ENCODE data around the gene NIT1. TPM values are rescaled to one million over a fixed set of nuclear protein-coding genes. Genes with fewer than 3 reads are reported as not detected.
A peak's percentile ranks its signal among the peaks of the same experiment; 100 is the strongest.

The NIT1 gene
- total and polyA plus RNA-seq, 9 of the 15 experiments (the other 6 are each of a cell fraction or from before 2014, with no cell fraction given): 18.4 to 76.0 (median 33.7) TPM

- TF ChIP-seq IRF1 (CRISPR knock-in tag; IDR thresholded peaks at IDR 0.05; ENCODE audit: borderline replicate concordance) (no peak), TEAD4 (IDR thresholded peaks at IDR 0.05; ENCODE audit: low read length) (peak; percentile 98), TEAD4 (CRISPR knock-in tag; IDR thresholded peaks at IDR 0.05; ENCODE audit: borderline replicate concordance) (no peak), ZNF398 (CRISPR knock-in tag; IDR thresholded peaks at IDR 0.05) (no peak), HDAC2 (IDR thresholded peaks at IDR 0.05) (peak; percentile 21; the same call in 1 of the 2 replicates), HCFC1 (IDR thresholded peaks at IDR 0.05; ENCODE audit: low read depth, low read length) (peak; percentile 53), ZNF57 (CRISPR knock-in tag; IDR thresholded peaks at IDR 0.05) (no peak), SIN3A (IDR thresholded peaks at IDR 0.05; ENCODE audit: borderline replicate concordance in 2 of 2, control insufficient read depth in 1 of 2, low read depth in 2 of 2, low read length in 2 of 2) (peak; percentile 55 to 62; a peak in 1 of 4 replicates), AFF1 (IDR thresholded peaks at IDR 0.05; ENCODE audit: low read depth in 1 of 2, partially characterized antibody in 2 of 2) (peak in 1 of 2 experiments; percentile 11), TCF15 (CRISPR knock-in tag; IDR thresholded peaks at IDR 0.05) (no peak), ZNF780A (CRISPR knock-in tag; IDR thresholded peaks at IDR 0.05) (no peak), ID3 (CRISPR knock-in tag; IDR thresholded peaks at IDR 0.05) (no peak), ID3 (tag; IDR thresholded peaks at IDR 0.05) (peak; percentile 67; the same call in 1 of the 2 replicates), ATF7 (IDR thresholded peaks at IDR 0.05) (peak; percentile 87), TOE1 (IDR thresholded peaks at IDR 0.05; ENCODE audit: borderline replicate concordance) (peak; percentile 89; the same call in 1 of the 2 replicates), TOE1 (CRISPR knock-in tag; IDR thresholded peaks at IDR 0.05; ENCODE audit: borderline replicate concordance, low read depth) (no peak), YBX1 (IDR thresholded peaks at IDR 0.05) (no peak)
These were observed 48.1 kb downstream of the NIT1 start, which contains the start of gene PPOX (continued) for GRCh38 chr1:161165742-161166668.

Data from K562 (cell line).